Stimulated activated CD4-positive, alpha-beta T cell treated with anti-CD3 and anti-CD28 coated beads, TNF-alpha, amount 100 ng/mL, for 4 hours (primary cell): ENCODE data around the gene LPAR6.
"Not testable (repeated sequence)": the region's sequence is repeated elsewhere in the genome, so short reads cannot be mapped to it uniquely, and the experiment has no call there.

ENCODE experiments used
- DNase-seq, 3 experiments: peaks; one replicate each; pipeline ENCODE4 v3.0.0-alpha.2; 2020; ENCODE audit warnings: low read depth in 3 of 3

LPAR6 gene, protein sequence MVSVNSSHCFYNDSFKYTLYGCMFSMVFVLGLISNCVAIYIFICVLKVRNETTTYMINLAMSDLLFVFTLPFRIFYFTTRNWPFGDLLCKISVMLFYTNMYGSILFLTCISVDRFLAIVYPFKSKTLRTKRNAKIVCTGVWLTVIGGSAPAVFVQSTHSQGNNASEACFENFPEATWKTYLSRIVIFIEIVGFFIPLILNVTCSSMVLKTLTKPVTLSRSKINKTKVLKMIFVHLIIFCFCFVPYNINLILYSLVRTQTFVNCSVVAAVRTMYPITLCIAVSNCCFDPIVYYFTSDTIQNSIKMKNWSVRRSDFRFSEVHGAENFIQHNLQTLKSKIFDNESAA

DNA sequence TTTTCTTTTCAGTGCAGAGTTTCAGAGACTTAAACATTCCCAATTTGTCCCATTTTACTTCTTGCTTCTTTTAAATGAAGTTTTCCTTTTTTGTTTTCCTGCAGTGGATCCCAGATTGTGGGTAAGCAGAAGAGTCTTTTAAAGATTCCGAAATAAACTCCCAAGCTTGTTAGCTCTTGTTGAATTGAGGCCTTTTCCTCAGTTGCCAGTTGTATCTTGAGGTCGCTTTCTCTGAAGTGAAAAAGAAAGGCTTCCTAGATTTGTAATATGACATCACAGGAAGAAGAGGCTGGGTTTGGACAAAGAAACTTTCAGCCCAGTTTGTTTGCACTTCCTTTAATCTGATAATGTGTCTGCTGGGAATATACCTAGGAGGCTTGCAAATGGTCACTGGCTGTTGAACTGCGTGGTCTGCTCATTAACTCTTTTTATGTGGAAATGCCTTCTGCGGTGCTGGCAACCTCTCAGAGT lies at the start of gene LPAR6:
Gene LPAR6, minus strand, starts transcription at position 233 of the 471 bp plus-strand sequence. CDS start 690 bp downstream, outside the sequence.
- DNase-seq: no peak

DNA sequence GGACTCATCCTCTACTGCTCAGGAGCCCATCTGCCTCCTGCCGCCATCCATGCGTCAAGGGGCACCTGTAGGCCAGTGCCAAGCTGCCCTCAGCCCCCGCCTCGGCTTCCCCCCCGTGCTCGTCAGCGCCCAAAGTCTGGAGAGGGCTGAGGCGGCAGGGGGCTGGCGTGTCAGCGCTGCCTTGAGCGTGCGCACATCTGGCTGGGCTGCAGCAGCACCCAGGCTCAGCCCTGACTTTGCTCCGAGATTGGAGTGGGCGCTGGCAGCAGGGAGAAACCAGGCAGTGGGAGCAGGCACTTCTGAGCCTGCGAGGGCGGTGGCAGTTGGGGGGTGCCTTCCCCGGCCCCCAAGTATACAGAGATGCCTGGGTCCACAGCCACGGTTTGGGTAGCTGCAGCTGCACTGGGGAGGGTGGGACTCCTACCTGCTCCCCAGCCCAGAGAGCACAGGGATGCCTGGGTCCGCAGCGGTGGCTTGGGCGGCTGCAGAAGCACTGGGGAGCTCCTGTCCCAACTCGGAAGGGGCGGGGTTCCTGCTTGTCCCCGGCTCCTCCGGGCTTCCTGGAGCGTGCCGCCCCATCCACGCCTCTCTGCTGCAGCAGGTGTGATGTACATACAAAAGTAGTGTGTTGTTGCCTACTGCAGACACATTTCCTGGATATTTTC lies 44.8 kb upstream of the LPAR6 start:
- no peak for DNase-seq

DNA sequence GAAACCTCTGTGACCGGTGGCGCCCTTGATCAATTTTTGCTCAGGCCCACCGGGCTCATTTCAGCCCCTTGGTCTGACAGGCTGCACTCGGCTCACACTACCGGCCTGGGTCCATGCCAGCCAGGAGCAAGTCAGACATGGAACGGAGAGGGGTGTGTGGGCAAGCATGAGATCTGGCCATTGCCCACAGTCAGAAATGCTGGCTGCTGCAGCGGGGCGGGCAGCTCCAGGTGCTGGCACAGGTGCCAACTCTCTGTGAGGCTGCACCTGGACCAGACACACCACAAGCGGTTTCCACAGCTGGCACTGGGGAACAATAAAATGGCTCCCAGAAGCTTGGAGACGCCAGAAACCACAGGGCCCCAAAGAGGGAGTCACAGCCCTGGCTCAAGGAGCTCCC lies 43.6 kb upstream of the LPAR6 start:
- DNase-seq: no peak

DNA sequence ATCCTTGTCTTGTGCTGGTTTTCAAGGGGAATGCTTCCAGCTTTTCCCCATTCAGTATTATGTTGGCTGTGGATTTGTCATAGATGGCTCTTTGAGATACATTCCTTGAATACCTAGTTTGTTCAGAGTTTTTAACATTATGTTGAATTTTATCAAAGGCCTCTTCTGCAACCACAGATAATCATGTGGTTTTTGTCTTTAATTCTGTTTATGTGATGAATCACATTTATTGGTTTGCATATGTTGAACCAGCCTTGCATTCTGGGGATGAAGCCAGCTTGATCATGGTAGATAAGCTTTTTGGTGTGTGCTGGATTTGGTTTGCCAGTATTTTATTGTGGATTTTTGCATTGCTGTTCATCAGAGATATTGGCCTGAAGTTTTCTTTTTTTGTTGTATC lies 38.3 kb upstream of the LPAR6 start:
- DNase-seq: not testable (repeated sequence)

DNA sequence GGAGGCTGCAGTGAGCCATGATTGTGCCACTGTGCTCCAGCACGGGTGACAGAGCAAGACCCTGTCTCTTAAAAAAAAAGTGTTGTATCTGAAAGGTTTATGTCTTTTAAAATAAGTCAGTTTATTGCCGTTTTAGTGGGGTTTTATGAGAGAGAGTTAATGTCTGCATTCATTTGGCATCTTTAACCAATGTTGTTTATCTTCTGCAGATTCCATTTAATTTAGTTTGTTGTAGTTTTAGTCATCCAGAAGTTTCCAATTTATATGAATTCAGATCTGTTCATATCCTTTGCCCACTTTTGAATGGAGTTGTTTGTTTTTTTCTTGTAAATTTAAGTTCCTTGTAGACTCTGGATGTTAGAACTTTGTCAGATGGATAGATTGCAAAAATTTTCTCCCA lies 36.7 kb upstream of the LPAR6 start:
- no peak for DNase-seq

DNA sequence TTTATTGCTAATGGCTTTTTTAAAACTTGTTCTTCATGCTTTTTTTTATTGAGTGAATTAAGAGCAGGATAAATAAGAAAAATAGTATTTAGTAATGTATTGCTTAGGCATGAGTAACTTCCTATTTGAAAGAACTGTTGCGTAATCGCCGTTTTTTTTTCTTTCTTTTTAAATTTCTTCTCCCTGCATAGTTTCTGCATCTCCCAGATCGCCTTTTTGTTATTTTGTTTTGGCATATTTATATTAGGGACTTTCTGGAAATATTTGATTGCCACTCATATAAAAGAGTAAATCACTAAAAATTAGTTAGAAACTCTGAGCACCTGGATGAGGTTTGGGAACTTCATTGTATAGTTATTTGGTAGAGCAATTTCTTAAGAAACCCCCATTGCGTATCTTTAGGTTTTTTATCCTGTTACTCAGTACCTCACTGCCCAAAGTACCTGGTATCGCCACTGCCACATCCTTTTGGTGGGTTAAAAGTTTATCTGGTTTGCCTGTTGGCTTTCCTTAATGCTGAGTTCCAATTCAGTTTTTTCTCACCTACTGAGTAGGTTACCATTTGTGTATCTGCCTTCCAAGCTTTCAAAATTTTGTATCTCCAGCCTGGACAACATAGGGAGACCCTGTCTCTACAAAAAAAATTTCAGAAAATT lies 36.2 kb upstream of the LPAR6 start:
- no peak for DNase-seq

DNA sequence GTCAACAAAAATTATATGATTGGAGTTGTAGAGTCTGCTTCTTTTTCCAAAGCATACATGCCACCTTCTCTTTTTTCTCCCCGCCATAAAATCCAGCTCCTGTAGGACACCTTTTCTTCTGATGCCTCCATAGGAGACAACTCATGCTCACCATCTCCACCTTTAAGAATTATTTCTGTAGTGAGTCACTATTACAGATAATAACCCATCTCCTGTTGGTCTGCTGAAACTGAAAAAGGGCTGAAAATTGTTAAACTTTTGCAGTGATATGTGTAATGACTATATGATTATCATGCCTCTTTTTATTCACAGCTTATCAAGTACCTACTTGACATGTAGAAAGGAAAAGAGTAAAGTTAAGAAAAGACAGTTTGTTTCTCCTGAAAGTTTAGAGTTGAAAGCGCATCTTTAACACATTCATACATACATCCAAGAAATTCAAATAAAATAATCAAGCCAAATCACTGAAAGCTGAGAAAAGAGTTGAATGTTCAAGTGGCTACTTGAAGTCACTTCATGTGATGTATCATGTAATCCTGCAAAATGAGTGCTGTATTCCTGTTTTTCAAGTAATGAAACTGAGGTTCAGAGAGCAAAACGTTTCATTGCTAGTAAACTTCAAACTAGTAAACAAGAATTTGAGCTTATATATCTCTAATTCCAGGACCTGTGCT lies 35.5 kb upstream of the LPAR6 start:
- no peak for DNase-seq

DNA sequence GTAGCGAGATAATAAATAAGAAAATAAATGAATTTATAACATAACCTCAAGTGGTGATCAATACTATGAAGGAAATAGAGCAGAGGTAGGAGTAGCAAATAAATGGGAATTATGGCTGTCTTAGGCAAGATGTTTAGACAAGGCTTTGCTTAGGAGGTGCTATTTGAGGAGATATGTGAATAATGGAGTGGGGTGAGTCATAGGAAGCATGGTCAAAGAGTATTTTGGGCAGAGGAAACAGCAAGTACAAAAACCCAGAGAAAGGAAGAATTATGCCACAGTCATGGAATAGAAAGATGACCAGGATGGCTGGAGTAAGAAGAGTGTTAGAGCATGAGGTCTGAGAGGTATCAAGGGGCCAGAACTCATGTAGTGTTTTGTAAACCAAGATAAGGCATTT lies 33.6 kb upstream of the LPAR6 start:
- no peak for DNase-seq

DNA sequence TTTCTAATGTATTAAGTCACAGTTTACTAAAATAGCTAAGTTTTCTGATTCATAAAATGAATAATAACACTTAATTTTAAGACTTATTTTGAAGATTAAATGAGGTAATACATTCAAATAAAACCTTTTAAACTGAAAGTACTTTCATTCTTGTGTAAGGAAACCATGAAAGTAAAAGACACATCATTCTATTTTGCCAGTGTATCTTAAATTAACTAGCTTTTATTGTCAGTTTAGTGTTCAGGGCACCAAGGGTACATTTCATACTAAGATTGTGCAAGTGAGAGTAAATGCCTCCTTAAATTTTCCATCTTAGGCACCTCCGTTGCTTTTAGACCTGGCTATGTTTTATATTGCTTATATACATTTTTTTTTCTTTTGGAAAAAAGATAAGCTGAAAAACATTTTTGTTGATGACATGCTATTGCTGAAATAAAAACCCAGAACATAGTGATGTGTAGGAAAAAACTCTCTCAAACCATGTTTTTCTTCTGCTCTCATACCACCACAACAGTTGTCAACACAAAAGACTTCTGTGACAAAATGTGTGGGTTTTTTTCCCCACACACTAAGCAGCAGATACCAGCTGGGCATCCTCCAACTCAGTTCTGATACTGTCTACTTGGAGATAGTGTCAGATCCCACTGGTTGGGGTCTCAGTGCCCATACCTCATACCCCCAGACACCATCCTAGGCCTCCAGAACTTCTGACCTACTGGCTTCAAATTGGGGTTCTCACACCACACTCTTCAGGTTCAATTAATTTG lies 30.7 kb upstream of the LPAR6 start:
- no peak for DNase-seq

DNA sequence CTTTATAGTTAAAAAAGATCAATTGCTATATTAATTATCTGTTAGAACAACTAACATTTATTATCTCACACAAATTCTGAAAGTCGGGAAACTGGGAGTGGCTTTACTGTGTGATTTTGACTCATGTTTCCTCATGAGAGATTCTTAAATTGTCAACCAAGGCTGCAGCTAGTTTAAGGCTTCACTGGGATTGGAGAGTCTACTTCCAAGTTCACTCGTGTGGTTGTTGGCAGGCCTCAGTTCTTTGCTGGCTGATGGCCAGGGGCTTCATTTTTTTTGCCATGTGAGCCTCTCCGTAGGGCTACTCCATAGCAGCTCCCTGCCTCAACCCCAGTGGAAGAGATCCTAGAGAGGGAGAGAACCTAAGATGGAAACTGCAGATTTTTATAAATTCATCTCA lies 24.5 kb upstream of the LPAR6 start:
- DNase-seq: no peak

DNA sequence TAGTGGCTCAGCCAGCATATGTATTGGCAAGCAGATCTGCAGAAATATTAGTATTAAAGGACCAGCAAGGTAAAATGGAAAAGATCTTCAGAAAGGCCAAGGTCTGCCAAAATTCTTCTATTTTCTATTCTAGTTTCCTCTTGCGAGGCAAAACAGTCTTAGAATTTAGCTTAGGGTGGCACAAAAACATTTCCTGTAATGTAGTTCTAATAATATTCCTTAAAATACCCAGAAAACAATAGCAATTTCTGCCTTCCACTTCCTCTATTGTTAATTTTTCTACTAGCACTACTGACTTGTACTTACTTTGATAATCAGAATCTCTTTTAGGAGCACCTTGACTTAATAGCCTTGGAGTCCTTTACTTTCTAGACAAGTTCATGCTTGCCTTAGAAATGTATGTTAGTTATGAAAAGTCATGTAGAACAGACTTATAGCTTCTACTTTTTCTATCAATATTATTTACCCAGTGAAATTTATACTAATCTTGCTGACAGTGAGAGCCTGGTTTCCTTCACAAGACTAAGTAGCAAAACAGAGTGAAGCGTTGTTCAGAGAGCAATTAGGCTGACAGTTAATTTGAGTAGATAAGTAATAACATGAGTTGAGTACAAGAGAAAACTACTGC lies 23.9 kb upstream of the LPAR6 start:
- DNase-seq: no peak

DNA sequence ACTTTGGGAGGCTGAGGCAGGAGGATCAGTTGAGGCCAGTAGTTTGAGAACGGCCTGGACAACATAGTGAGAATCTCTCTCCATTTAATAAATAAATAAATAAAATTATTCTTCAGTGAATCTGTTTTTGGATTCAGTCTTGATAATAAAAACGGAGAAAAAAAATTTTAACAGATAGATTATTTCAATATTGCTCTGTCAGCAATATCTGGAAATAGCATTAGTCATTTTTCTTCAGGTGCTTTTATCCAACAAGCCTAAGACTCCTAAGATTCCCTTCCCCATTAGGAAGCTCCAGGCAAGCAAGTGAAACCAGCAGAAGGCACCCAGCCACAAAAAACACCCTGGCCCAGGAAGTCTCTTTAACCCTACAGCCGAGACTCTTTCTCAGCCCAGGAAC lies 21.3 kb upstream of the LPAR6 start:
- no peak for DNase-seq

DNA sequence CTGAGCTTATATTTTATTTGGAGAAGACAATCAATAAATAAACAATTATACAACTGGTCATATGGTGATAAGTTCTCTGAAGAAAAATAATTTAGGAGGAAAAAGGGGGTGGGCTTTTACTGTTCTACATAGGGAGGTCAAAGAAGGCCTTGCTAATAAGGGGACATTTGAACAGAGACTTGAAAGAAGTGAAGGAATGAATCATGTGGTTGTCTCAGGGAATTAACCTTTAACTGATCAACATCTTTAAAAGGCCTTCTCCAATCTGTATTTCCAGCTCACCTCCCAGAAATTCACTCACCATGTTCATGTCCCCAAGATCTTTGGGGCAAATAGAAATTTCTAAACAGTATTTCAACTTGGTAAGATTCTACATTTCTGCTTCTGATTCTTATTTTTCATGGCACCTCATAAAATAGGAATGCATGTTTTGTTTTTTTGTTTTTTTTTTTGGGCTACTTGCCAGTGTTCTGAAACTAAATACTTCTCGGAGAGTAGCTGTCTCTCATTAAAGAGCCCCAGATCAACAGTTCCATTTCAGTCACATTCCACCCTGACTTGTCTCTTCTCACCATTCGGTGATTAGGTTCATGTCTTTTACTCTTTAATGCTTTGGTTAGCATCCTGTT lies 19.2 kb upstream of the LPAR6 start:
- DNase-seq: no peak

DNA sequence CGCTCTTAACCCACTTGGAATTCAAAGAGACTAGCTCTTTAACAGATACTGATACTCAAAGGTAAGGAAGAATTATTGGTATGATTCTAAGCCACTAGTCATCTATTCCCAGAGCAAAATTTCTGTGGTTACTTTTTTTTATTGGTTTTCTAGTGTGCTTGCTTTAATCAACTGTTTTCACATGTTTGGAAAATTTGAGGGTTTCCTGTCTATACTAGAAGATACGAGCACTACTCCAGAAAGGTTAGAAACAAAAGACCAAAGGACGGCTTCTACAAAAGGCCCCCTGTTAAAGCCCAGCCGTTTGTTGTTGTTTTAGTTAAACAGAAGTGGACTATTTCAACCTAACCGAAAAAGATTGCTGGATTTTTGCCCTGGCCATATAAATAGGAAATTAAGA lies 18.5 kb upstream of the LPAR6 start:
- no peak for DNase-seq

DNA sequence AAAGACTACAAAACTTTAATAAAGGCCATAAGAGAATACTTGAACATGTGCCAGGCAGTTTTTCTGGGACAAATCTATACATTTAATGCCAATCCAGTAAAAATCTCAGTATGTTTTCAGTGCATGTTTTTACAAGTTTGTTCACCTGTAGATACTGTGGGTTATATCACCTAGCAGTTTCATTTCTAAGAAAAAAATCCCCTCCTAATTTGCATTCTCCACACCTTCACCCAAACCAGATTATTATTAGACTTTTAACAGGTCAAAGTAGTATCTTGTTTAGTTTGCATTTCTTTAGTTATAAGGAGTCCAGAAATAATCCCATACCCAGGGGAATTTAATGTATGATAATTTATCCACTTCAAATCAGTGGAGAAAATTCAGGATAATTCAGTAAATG lies 17.0 kb upstream of the LPAR6 start:
- DNase-seq: no peak

DNA sequence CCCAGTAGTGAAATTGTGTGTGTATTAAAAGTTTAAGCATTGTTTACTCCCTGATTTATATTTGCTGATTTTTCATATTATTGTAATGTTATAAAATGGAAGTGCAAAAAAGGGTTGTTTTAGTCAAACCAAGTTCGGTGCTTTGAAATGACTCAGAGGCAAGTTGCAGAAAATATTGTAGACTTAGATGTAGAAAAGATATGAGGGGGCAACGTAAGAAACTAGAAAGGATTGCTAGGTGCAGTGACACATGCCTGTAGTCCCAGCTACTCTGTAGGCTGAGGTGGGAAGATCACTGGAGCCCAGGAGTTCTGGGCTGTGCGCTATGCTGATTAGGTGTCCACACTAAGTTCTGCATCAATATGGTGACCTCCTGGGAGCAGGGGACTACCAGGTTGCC lies 16.1 kb upstream of the LPAR6 start:
- DNase-seq: no peak

DNA sequence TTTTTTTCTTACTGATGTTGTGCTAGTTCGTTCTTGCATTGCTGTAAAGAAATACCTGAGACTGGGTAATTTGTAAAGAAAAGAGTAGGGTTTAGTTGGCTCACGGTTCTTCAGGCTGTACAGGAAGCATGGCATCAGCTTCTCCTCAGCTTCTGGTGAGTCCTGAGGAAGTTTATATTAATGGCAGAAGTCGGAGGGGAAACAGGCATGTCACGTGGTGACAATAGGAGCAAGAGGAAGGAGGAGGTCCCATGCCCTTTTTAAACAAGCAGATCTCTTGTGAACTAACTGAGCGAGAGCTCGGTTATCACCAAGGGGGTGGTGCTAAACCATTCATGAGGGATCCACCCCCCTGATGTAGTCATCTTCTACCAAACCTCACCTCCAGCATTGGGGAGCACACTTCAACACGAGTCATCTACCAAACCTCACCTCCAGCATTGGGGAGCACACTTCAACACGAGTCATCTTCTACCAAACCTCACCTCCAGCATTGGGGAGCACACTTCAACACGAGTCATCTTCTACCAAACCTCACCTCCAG lies 13.9 kb upstream of the LPAR6 start:
- not testable (repeated sequence) for DNase-seq

DNA sequence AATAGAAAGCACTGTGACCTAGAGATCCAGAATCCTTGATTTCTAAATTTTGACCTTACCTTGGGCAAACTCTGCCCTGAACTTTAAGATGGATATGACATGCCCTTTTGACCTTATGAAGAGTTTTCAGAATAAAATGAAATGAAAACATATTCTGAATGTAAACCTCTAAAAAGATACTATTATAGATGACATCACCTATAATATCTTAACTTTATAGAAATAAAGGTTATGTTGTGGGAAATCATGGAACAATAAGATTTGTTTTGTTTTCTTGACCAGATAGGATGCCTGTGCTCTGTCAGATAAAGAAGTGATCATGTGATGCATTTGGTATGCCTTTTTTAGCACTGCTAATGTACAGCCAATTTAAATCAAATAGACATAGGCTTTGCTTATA lies 13.1 kb upstream of the LPAR6 start:
- DNase-seq: no peak

DNA sequence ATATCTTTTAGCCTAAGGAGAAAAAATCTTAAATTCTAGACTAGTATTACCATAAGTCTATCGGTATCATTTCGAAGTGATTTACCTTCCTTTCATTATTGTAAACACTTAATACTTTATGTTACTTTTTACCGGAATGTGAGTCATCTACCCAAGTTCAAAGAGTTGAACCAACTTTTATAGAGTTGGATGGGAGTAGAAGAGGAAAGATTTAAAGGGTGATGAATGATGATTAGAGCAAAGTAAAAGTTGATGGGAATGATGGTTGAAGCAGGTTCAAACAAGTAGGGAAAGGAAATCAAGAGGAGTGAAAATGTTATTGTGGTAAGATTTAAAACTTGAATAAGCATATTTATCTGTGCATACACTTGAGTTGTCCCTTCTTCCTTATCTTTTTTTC lies 11.3 kb upstream of the LPAR6 start:
- DNase-seq: no peak

DNA sequence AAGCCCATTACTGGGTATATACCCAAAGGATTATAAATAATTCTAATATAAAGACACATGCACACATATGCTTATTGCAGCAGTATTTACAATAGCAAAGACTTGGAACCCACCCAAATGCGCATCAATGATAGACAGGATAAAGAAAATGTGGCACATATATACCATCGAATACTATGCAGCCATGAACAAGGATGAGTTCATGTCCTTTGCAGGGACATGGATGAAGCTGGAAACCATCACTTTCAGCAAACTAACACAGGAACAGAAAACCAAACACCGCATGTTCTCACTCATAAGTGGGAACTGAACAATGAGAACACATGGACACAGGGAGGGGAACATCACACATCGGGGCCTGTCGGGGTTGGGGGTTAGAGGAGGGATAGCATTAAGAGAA lies 9.1 kb upstream of the LPAR6 start:
- DNase-seq: not testable (repeated sequence)
